ENCODE results near the gene PRR20C.
"Not testable (repeated sequence)": the region's sequence is repeated elsewhere in the genome, so short reads cannot be mapped to it uniquely, and the experiment has no call there.

DNA sequence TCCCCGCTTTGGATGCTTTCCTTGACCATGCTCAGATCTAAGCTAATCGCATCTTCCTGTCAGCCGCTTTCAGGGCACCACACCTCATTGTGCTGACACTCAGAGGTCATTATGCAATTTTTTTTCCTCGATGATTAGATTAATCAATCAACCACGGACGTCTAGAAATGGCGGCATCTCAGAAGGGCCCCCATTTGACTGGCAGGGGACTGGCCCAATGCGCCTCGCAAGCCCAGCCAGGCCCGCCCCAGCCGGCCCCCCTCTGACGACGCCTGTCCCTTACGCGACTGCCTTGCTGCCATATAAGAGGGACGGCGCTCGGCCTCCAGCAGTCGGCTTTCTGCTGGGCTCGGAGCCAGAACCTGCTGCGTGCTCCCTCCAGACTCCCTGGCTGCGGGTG is 6.7 kb upstream of the PRR20C start, which contains the start of gene PRR20B:
- not testable (repeated sequence) for TF ChIP-seq POLR2A (IDR thresholded peaks at IDR 0.05)
- TF ChIP-seq, protein P1, sequence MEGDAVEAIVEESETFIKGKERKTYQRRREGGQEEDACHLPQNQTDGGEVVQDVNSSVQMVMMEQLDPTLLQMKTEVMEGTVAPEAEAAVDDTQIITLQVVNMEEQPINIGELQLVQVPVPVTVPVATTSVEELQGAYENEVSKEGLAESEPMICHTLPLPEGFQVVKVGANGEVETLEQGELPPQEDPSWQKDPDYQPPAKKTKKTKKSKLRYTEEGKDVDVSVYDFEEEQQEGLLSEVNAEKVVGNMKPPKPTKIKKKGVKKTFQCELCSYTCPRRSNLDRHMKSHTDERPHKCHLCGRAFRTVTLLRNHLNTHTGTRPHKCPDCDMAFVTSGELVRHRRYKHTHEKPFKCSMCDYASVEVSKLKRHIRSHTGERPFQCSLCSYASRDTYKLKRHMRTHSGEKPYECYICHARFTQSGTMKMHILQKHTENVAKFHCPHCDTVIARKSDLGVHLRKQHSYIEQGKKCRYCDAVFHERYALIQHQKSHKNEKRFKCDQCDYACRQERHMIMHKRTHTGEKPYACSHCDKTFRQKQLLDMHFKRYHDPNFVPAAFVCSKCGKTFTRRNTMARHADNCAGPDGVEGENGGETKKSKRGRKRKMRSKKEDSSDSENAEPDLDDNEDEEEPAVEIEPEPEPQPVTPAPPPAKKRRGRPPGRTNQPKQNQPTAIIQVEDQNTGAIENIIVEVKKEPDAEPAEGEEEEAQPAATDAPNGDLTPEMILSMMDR (IDR thresholded peaks at IDR 0.05), result not testable (repeated sequence)

Data from adrenal gland (tissue), 5 donors.